ENCODE data around the gene PPM1D.

Gene PPM1D

DNA sequence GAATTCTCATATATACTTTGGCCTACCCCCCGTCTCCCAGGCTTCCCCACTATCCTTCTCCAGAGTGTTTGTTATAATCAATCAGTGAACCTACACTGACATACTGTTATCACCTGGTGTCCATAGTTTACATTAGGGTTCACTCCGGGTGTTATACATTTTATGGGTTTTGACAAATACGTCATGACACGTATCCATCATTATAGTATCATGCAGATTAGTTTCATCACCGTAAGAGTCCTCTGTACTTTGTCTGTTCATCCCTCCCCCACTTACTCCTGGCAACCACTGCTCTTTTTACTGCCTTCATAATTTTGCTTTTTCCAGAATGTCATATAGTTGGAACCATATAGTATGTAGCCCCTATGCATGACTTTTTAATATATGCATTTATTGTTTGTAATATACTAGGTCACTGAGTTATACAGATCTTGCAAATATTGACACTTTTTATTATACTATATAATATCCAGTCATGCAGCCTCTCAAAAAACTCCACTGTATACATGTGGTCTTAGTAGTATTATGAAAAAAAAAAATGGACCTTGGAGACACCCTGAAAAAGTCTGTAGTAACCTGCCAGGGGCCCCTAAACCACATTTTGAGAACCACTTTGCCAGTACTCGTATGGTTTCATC, 28.4 kb downstream of the PPM1D start:
- Mint-ChIP-seq H3K27ac (no peak overlapping the region), H3K27me3 (no peaks in the 10 kb centered on the region), H3K4me3 (no peak overlapping the region), H3K4me1 (peaks cover 8% of the 10 kb centered on the region), H3K9me3 (no peaks in the 10 kb centered on the region)
- ATAC-seq: no peak
- no peak for DNase-seq

- peaks cover 5% of the 10 kb centered on the region for H3K4me1 Mint-ChIP-seq
- H3K9me3 Mint-ChIP-seq: no peaks in the 10 kb centered on the region
- H3K27ac Mint-ChIP-seq: no peak overlapping the region
- DNase-seq: no peak
- no peaks in the 10 kb centered on the region for H3K27me3 Mint-ChIP-seq
- ATAC-seq: no peak
- H3K4me3 Mint-ChIP-seq: no peak overlapping the region
These were observed 29.1 kb downstream of the PPM1D start for GRCh38 chr17:60629120-60629519.

GRCh38 chr17:60630352-60630751, 30.4 kb downstream of the PPM1D start:
- Mint-ChIP-seq H3K4me3 (no peak overlapping the region), H3K9me3 (no peaks in the 10 kb centered on the region), H3K27ac (no peak overlapping the region), H3K27me3 (no peaks in the 10 kb centered on the region), H3K4me1 (peaks cover 5% of the 10 kb centered on the region)
- ATAC-seq (no peak), DNase-seq (no peak)

DNA sequence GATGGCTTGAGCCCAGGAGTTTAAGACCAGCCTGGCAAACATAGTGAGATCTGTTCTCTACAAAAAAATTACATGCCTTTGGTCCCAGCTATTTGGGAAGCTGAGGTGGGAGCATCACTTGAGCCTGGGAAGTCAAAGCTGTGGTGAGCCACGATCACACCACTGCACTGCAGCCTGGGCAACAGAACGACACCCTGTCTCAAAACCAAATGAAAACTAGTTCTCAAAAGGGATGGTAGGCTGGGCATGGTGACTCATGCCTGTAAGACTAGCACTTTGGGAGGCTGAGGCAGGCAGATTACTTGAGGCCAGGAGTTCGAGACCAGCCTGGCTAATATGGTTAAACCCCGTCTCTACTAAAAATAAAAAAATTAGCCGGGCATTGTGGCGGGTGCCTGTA, 31.1 kb downstream of the PPM1D start:
- no peak for DNase-seq
- Mint-ChIP-seq H3K9me3 (no peaks in the 10 kb centered on the region), H3K4me1 (peaks cover 5% of the 10 kb centered on the region), H3K27ac (peak overlapping the region in 1 of 2 donors; percentile 33), H3K27me3 (no peaks in the 10 kb centered on the region), H3K4me3 (no peak overlapping the region)
- no peak for ATAC-seq

- Mint-ChIP-seq H3K4me1 (peaks cover 10% of the 10 kb centered on the region), H3K4me3 (no peak overlapping the region), H3K27me3 (no peaks in the 10 kb centered on the region), H3K27ac (no peak overlapping the region), H3K9me3 (no peaks in the 10 kb centered on the region)
- ATAC-seq (no peak), DNase-seq (no peak)
These were observed 37.7 kb downstream of the PPM1D start for GRCh38 chr17:60637683-60638082.

GRCh38 chr17:60639019-60639330, 39.0 kb downstream of the PPM1D start:
- no peak overlapping the region for H3K4me3 Mint-ChIP-seq
- no peaks in the 10 kb centered on the region for H3K9me3 Mint-ChIP-seq
- no peak overlapping the region for H3K27ac Mint-ChIP-seq

DNA sequence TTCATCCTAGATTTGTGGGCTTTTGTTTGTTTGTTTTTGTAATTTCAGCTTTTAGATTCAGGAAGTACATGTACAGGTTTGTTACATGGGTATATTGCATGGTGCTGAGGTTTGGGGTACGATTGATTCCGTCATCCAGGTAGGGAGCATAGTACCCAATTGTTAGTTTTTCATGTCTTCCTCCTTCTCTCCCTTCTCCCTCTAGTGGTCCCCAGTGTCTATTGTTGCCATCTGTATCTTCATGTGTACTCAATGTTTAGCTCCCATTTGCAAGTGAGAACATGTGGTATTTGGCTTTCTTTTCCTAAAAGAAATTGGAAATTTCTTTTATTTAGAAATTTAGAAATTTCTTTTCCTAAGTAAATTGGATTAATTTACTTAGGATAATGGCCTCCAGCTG, 40.5 kb downstream of the PPM1D start:
- no peak for ATAC-seq
- DNase-seq: no peak
- no peaks in the 10 kb centered on the region for H3K9me3 Mint-ChIP-seq
- no peaks in the 10 kb centered on the region for H3K27me3 Mint-ChIP-seq
- H3K27ac Mint-ChIP-seq: no peak overlapping the region
- H3K4me3 Mint-ChIP-seq: no peak overlapping the region
- peaks cover 10% of the 10 kb centered on the region for H3K4me1 Mint-ChIP-seq

More at GRCh38 chr17:60639019-60639330, 39.0 kb downstream of the PPM1D start:
- Mint-ChIP-seq H3K4me1 (peaks cover 10% of the 10 kb centered on the region), H3K27me3 (no peaks in the 10 kb centered on the region)
- no peak for ATAC-seq
- no peak for DNase-seq

DNA sequence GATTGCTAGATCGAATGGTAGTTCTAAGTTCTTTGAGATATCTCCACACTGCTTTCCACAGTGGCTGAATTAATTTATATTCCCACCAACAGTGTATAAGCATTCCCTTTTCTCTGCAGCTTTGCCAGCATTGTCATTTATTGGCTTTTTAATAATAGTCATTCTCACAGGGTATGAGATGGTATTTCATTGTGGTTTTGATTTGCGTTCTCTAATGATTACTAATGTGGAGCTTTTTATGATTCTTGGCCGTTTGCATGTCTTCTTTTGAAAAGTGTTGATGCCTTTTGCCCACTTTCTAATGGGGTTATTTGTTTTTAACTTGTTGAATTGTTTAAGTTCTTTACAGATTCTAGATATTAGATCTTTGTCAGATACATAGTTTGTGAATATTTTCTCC, 41.1 kb downstream of the PPM1D start:
- DNase-seq (no peak), ATAC-seq (no peak)
- Mint-ChIP-seq H3K27me3 (no peaks in the 10 kb centered on the region), H3K27ac (no peak overlapping the region), H3K4me3 (no peak overlapping the region), H3K9me3 (no peaks in the 10 kb centered on the region), H3K4me1 (peaks cover 10% of the 10 kb centered on the region)

GRCh38 chr17:60641810-60642220, 41.8 kb downstream of the PPM1D start:
- Mint-ChIP-seq H3K27ac (no peak overlapping the region), H3K4me1 (peaks cover 10% of the 10 kb centered on the region), H3K4me3 (no peak overlapping the region), H3K27me3 (no peaks in the 10 kb centered on the region), H3K9me3 (no peaks in the 10 kb centered on the region)
- ATAC-seq (peak; percentile 70), DNase-seq (peak; percentile 32 to 44)

GRCh38 chr17:60645918-60646523, 46.0 kb downstream of the PPM1D start:
- no peak overlapping the region for H3K4me3 Mint-ChIP-seq
- H3K4me1 Mint-ChIP-seq: peaks cover 10% of the 10 kb centered on the region
- no peaks in the 10 kb centered on the region for H3K27me3 Mint-ChIP-seq
- ATAC-seq (no peak), DNase-seq (no peak)
- no peaks in the 10 kb centered on the region for H3K9me3 Mint-ChIP-seq
- H3K27ac Mint-ChIP-seq: no peak overlapping the region

- no peak for ATAC-seq
- Mint-ChIP-seq H3K4me3 (no peak overlapping the region), H3K4me1 (peaks cover 8% of the 10 kb centered on the region), H3K27ac (no peak overlapping the region), H3K9me3 (no peaks in the 10 kb centered on the region), H3K27me3 (no peaks in the 10 kb centered on the region)
- DNase-seq: no peak
These were observed 46.7 kb downstream of the PPM1D start for GRCh38 chr17:60646701-60647100.

DNA sequence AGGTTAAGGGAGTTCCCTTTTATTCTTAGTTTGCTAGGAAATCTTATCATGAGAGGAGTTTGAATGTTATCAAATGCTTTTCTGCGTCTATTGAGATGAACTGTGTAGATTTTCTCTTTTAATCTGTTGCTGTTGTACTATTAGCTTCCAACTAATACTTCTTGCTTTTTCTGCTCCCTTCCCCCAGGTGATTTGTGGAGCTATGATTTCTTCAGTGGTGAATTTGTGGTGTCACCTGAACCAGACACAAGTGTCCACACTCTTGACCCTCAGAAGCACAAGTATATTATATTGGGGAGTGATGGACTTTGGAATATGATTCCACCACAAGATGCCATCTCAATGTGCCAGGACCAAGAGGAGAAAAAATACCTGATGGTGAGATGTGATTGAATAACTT, 47.7 kb downstream of the PPM1D start:
- H3K4me1 Mint-ChIP-seq: peaks cover 13% of the 10 kb centered on the region
- H3K27ac Mint-ChIP-seq: no peak overlapping the region
- no peak overlapping the region for H3K4me3 Mint-ChIP-seq
- DNase-seq: no peak
- no peaks in the 10 kb centered on the region for H3K27me3 Mint-ChIP-seq
- no peaks in the 10 kb centered on the region for H3K9me3 Mint-ChIP-seq
- ATAC-seq: no peak

GRCh38 chr17:60652454-60653247, 52.7 kb downstream of the PPM1D start:
- H3K4me1 Mint-ChIP-seq: peaks cover 32% of the 10 kb centered on the region
- H3K27me3 Mint-ChIP-seq: no peaks in the 10 kb centered on the region

DNA sequence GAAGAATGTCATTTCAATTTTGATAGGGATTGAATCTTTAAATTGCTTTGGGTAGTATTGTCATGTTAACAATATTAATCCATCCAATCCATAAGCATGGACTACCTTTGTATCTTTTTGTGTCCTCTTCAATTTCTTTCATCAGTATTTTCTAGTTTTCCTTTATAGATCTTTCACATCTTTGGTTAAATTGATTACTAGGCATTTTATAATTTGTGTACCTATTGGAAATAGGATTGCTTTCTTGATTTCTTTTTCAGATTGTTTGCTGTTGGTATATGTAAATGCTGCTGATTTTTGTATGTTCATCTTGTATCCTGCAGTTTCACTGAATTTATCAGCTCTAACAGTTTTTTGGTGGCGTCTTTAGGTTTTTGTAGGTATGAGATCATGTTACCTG, 53.6 kb downstream of the PPM1D start:
- DNase-seq: no peak
- Mint-ChIP-seq H3K4me1 (peaks cover 32% of the 10 kb centered on the region), H3K27ac (no peak overlapping the region), H3K9me3 (no peaks in the 10 kb centered on the region), H3K27me3 (no peaks in the 10 kb centered on the region), H3K4me3 (no peak overlapping the region)
- no peak for ATAC-seq

More at GRCh38 chr17:60652454-60653247, 52.7 kb downstream of the PPM1D start:
- Mint-ChIP-seq H3K9me3 (no peaks in the 10 kb centered on the region), H3K27ac (no peak overlapping the region), H3K4me3 (peak overlapping the region in 1 of 2 donors; percentile 13)
- peak; percentile 90 for ATAC-seq
- no peak for DNase-seq

- Mint-ChIP-seq H3K9me3 (no peaks in the 10 kb centered on the region), H3K27me3 (no peaks in the 10 kb centered on the region), H3K4me3 (no peak overlapping the region), H3K4me1 (peaks cover 36% of the 10 kb centered on the region), H3K27ac (no peak overlapping the region)
- ATAC-seq (no peak), DNase-seq (no peak)
These were observed 56.5 kb downstream of the PPM1D start for GRCh38 chr17:60656499-60656898.

DNA sequence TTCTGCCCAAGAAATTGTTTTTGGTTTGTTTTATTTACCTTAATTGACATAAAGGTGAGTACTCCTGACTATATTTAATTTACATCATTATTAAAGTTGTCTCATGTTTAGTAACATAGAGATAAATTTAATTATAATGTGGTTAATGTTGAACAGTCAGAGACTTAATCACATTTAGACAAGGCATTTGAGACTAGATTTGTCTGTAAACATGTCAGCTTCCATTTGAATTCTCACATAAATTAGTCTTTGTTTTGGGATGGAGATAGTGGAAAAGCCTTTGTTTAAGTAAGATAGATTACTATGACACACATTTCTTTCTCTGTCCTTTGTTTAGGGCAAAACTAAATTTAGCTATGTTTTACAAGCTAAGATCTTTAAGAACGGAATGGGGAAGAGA, 59.2 kb downstream of the PPM1D start:
- no peaks in the 10 kb centered on the region for H3K9me3 Mint-ChIP-seq
- DNase-seq: no peak
- H3K27ac Mint-ChIP-seq: peak overlapping the region in 1 of 2 donors; percentile 4
- no peaks in the 10 kb centered on the region for H3K27me3 Mint-ChIP-seq
- no peak overlapping the region for H3K4me3 Mint-ChIP-seq
- H3K4me1 Mint-ChIP-seq: peaks cover 10% of the 10 kb centered on the region
- no peak for ATAC-seq
